ENCODE results near the gene FRMD1. TPM values are rescaled to one million over a fixed set of nuclear protein-coding genes. Genes with fewer than 3 reads are reported as not detected.

FRMD1 gene
- total and polyA plus RNA-seq, 10 of the 15 experiments (the other 5 are each of a cell fraction or from before 2014, with no cell fraction given) = not detected

DNA sequence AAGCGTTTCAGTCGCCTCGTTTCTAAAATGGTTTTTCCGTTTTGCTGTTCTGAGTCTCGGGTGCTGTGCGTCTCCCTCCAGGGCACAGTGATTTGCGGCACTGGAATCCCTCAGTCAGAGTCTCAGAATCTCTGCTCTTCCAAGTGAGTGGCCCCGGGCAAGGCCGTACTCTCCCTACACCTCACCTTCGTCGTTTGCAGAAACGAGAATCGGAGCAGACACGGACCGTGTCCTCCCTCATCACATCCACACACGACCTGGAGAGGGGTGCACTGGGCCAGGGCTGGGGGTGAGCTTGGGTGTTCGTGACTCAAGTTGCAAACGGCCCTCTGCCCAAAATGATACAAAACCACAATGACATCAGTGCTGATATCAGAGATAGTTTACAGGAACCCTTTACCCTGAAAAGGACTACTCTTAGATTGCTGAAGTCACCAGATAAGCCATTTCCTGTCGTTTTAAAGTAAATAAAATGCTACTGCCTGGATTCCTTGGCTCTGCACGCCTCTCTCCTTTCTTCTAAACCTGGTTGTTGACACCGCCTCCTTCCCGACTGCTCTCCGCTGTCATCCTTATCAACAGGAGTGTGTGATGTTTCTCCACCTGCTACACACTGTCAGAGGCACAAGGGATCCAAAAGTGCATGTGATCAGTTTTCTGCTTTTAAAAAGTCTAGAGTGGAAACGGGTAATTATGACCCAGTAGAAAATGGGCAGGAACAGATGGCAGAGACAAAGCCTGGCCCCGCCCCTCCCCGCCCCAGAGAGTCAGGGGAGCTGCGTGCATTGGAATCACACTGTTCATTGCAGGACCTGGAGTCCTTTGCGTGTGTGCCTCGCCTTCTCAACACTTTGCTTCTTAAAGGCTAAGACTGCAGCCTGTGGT, 43.1 kb downstream of the FRMD1 start (continued):
- TF ChIP-seq, protein P1, sequence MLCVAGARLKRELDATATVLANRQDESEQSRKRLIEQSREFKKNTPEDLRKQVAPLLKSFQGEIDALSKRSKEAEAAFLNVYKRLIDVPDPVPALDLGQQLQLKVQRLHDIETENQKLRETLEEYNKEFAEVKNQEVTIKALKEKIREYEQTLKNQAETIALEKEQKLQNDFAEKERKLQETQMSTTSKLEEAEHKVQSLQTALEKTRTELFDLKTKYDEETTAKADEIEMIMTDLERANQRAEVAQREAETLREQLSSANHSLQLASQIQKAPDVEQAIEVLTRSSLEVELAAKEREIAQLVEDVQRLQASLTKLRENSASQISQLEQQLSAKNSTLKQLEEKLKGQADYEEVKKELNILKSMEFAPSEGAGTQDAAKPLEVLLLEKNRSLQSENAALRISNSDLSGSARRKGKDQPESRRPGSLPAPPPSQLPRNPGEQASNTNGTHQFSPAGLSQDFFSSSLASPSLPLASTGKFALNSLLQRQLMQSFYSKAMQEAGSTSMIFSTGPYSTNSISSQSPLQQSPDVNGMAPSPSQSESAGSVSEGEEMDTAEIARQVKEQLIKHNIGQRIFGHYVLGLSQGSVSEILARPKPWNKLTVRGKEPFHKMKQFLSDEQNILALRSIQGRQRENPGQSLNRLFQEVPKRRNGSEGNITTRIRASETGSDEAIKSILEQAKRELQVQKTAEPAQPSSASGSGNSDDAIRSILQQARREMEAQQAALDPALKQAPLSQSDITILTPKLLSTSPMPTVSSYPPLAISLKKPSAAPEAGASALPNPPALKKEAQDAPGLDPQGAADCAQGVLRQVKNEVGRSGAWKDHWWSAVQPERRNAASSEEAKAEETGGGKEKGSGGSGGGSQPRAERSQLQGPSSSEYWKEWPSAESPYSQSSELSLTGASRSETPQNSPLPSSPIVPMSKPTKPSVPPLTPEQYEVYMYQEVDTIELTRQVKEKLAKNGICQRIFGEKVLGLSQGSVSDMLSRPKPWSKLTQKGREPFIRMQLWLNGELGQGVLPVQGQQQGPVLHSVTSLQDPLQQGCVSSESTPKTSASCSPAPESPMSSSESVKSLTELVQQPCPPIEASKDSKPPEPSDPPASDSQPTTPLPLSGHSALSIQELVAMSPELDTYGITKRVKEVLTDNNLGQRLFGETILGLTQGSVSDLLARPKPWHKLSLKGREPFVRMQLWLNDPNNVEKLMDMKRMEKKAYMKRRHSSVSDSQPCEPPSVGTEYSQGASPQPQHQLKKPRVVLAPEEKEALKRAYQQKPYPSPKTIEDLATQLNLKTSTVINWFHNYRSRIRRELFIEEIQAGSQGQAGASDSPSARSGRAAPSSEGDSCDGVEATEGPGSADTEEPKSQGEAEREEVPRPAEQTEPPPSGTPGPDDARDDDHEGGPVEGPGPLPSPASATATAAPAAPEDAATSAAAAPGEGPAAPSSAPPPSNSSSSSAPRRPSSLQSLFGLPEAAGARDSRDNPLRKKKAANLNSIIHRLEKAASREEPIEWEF (IDR thresholded peaks at IDR 0.05; ENCODE audit: insufficient replicate concordance, low read depth, low read length) = no peak

DNA sequence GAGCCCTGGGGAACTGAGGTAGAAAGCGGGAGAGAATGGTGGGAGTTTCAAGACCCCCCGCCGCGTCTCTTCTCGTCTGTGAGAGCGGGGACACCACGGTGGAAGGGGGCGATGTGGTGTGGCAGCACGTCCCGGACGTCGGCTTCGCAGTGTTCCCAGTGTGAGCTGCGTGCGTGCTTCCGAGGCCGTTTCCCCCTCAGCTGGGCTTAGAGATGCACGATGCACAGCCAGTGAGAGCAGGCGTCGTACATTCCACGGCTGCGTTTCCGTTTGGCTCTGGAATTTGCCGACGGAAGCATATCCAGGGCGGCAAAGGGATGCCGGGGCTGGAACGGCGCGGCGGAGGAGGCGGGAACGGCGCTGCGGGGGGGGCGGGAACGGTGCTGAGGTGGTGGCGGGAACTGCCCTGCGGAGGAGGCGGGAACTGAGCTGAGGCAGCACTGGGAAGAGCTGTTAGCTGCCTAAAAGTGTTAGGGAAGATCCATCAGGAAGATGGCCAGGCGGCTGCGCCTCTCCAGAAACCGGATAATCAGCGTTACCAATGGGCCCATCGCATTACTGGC, 43.8 kb downstream of the FRMD1 start:
- H3K9ac ChIP-seq (ENCODE audit: control insufficient read depth, insufficient read depth, low read length) = no peak overlapping the region
- ATAC-seq = no peak
- BruUV-seq (replicated peaks) = no TSS peak
- DNase-seq (ENCODE audit: low read depth, low spot score) = no peak
- H2AFZ ChIP-seq (ENCODE audit: control insufficient read depth, low read depth, low read length) = no peak overlapping the region
- no peaks in the 10 kb centered on the region for H3K36me3 ChIP-seq (ENCODE audit: control insufficient read depth in 2 of 2, insufficient read depth in 2 of 2, low read length in 1 of 2)
- RAD21 ChIA-PET (ENCODE audit: unreplicated experiment) = no interaction called here
- no peaks in the 10 kb centered on the region for H3K79me2 ChIP-seq (ENCODE audit: control insufficient read depth, insufficient read depth, low read length)
- WGBS (ENCODE audit: insufficient coverage, insufficient replicate concordance, low lambda C conversion rate, missing lambda C conversion rate) = 88% methylated on average over 37 of the region's 45 CpGs
- no peaks in the 10 kb centered on the region for H4K20me1 ChIP-seq (ENCODE audit: control insufficient read depth, insufficient read depth)
- intact Hi-C loops (cut with micrococcal nuclease; ENCODE audit: unreplicated experiment) (no loop called here), in situ Hi-C loops (cut with MboI) (no loop called here)
- no peak overlapping the region for H3K4me2 ChIP-seq (ENCODE audit: control insufficient read depth, insufficient read depth)
- CTCF ChIA-PET = no interaction called here
- H3K27me3 ChIP-seq (replicated peaks in 1 of 2; ENCODE audit: control insufficient read depth in 2 of 2, insufficient read depth in 2 of 2, low read length in 1 of 2) = no peaks in the 10 kb centered on the region
- SMC1A ChIA-PET (ENCODE audit: uncharacterized antibody, unreplicated experiment) = no interaction called here
- H3K4me3 ChIP-seq = no peak overlapping the region
- no peaks in the 10 kb centered on the region for H3K4me1 ChIP-seq (ENCODE audit: control insufficient read depth, insufficient read depth, low read length)
- no peak for FAIRE-seq
- POLR2A ChIA-PET = no interaction called here
- H3K9me3 ChIP-seq (replicated peaks; ENCODE audit: control insufficient read depth, insufficient read depth, low read length) = no peaks in the 10 kb centered on the region; the same call in 2 of the 3 replicates
- H3K27ac ChIP-seq (ENCODE audit: control insufficient read depth, insufficient read depth) = no peak overlapping the region
- no peak for TF ChIP-seq GABPA (IDR thresholded peaks at IDR 0.05; ENCODE audit: low read depth)
- TF ChIP-seq GATAD2B (conservative IDR thresholded peaks at IDR 0.05; ENCODE audit: low read depth) = no peak
- TF ChIP-seq STAT3 (IDR thresholded peaks at IDR 0.05; ENCODE audit: low read depth, low read length) = no peak
- TF ChIP-seq MTA3 (IDR thresholded peaks at IDR 0.05; ENCODE audit: borderline replicate concordance, low read length) = no peak
- TF ChIP-seq EZH2 (IDR thresholded peaks at IDR 0.05; ENCODE audit: borderline replicate concordance, control insufficient read depth, low read depth, low read length) = no peak
- no peak for TF ChIP-seq MYB (IDR thresholded peaks at IDR 0.05; ENCODE audit: borderline replicate concordance, low read depth, low read length)
- no peak for TF ChIP-seq NFIC (IDR thresholded peaks at IDR 0.05; ENCODE audit: low read depth, low read length)
- TF ChIP-seq HDGF (IDR thresholded peaks at IDR 0.05) = no peak
- TF ChIP-seq, protein P2, sequence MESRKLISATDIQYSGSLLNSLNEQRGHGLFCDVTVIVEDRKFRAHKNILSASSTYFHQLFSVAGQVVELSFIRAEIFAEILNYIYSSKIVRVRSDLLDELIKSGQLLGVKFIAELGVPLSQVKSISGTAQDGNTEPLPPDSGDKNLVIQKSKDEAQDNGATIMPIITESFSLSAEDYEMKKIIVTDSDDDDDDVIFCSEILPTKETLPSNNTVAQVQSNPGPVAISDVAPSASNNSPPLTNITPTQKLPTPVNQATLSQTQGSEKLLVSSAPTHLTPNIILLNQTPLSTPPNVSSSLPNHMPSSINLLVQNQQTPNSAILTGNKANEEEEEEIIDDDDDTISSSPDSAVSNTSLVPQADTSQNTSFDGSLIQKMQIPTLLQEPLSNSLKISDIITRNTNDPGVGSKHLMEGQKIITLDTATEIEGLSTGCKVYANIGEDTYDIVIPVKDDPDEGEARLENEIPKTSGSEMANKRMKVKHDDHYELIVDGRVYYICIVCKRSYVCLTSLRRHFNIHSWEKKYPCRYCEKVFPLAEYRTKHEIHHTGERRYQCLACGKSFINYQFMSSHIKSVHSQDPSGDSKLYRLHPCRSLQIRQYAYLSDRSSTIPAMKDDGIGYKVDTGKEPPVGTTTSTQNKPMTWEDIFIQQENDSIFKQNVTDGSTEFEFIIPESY (IDR thresholded peaks at IDR 0.05) = no peak
- no peak for TF ChIP-seq RUNX3 (IDR thresholded peaks at IDR 0.05; ENCODE audit: low read length)
- TF ChIP-seq SREBF1 (IDR thresholded peaks at IDR 0.05; ENCODE audit: low read length) = no peak
- TF ChIP-seq MEF2A (IDR thresholded peaks at IDR 0.05; ENCODE audit: insufficient read depth, low read depth, low read length) = no peak
- no peak for TF ChIP-seq PAX8 (IDR thresholded peaks at IDR 0.05)
- no peak for TF ChIP-seq ESRRA (IDR thresholded peaks at IDR 0.05; ENCODE audit: low read length)
- no peak for TF ChIP-seq CREM (IDR thresholded peaks at IDR 0.05; ENCODE audit: low read depth)
